CD4-positive, alpha-beta T cell treated with Interleukin-21 for 1 hour (primary cell): ENCODE results near the gene TMEM150C.
"Not testable (repeated sequence)": the region's sequence is repeated elsewhere in the genome, so short reads cannot be mapped to it uniquely, and the experiment has no call there.

Experiments used
- DNase-seq: peaks from one replicate; pipeline ENCODE4 v3.0.0-alpha.2; 2020

The TMEM150C gene

GRCh38 chr4:82510216-82510615, 51.6 kb downstream of the TMEM150C start:
- no peak for DNase-seq

GRCh38 chr4:82508806-82509428, 52.9 kb downstream of the TMEM150C start:
- DNase-seq = no peak

- DNase-seq = no peak
Observed at GRCh38 chr4:82508011-82508410, 53.8 kb downstream of the TMEM150C start.

- no peak for DNase-seq
Observed at GRCh38 chr4:82501154-82501442, 60.7 kb downstream of the TMEM150C start.

- no peak for DNase-seq
Observed at GRCh38 chr4:82500435-82501153, 61.2 kb downstream of the TMEM150C start.

DNA sequence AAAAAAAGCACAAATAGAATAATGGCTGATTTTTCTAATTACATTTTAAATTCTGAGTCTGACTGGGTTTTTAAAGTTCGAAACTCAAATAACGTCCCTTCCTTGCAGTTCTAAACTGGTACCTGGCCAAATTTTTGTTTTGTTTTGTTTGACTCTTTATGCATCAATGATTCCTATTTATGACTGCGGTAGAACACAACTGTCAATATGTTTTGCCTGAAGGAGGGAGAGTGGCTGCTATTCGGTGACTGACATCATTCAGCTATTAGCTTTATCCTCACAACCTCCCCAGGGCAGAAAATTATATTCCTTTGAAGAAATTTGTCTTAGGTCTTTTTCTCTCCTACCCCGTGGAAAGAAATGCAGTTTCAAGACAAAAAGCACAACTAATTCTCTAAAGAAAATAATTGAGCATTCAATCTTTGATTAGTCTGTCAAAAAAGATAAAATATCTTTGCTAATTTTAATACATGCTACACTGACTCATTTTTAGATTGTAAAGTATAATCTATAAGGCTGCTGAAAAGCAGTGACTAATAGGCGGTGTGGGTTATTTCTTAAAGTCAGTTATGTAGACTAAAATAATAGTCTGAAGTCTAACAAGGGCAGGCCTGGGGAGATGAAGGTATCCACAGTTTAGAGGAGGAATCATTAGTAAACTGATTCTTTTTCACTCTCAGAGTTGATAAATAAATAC, 61.9 kb downstream of the TMEM150C start:
- no peak for DNase-seq

- DNase-seq = no peak
Observed at GRCh38 chr4:82496349-82496748, 65.4 kb downstream of the TMEM150C start.

GRCh38 chr4:82495666-82496065, 66.1 kb downstream of the TMEM150C start:
- DNase-seq = no peak

DNA sequence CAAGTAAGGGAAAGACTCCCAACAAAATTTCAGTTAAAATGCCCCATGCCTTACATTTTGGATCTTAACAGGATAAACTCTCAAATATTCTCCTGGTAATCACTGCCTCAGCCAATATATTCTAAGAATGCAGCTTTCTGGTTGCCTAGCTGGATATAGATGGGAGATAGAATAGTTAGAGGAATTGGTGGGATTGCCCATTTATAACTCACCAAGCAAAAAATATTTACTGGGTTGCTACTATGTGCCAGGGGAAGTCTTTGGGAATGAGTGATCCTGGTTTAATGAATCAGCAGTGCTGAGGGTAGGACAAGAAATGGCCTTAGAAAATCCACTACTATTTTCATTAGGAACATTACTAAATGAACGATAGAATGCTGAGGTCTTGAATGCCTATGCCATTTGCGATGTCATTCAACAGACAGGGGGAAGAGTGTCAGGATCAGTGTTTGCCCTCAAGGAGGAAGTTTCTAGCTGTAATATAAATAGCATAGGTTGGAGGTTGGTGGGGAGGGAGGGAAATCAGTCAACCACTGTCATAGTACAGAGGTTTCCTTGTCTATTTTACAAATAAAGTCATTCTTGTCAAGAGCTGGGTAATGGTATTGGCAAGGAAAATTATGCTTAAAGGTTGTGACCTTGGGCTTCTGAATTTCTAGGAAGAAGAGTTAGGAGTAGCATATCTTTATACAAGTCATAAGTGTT, 67.9 kb downstream of the TMEM150C start:
- DNase-seq = no peak

DNA sequence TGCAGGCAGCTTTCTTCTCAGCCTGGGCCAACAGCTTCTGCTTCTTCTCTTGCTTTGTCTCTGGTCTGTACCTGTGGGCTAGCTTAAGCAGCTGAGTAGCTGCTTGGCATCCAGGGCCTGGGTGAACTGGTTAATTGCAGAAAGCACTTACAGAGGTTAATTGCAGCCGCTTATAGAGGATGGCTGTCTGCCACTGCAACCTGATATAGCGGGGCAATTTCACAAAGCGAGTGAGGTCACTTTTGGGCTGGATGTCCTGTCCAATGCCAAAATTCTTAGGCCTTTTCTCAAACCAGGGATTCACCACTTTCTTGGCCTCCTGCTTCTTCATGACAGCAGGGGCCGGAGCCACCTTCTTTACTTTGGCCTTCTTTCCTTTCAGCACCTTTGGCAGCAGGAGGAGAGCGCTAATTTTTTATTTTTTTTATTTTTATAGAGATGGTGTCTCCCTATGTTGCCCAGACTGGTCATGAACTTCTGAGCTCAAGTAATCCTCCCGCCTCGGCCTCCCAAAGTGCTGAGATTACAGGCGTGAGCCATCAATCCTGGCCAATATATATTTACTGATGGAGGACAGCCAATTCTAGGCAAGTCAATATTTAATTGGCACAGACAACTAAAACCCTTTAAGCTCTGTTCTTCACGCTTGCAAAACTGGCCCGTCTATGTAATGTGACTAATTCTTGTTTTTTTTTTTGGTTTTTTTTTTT, 70.4 kb downstream of the TMEM150C start:
- DNase-seq = no peak

DNA sequence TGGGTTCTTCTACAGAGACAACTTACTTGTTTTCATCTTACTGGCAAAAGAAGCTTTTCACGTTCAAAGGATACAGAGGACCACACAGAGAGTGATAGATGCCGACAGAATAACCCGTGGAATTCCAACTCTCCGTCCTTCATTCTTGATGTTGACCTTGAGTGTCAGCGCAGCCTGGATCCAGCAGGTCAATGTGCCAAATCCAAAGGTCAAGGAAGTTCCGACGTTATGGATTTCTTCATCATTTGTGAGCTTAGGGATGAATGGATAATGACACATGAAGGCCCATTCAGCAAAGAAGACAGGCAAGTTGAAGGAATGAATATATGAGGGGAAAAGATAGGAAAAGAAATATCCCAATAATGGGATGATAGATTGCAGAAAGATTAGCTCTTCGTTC, 71.8 kb downstream of the TMEM150C start:
- no peak for DNase-seq

DNA sequence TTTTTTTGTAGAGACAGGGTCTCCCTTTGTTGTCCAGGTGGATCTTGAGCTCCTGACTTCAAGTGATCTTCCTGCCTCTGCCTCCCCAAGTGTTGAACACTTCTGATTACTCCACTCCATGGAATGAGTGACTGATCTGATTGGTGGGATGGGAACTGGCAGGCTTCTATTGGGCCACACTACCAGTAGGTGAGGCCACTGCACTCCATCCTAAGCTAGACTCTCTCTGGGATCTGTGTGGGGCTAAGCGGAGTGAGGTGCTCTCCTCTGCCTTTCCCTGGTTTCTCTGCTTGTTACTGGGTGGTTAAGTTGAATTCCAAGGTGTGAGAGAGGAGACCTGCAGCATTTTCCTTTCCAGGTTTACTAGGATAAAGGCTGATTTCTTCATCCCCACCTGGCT, 72.7 kb downstream of the TMEM150C start:
- no peak for DNase-seq

DNA sequence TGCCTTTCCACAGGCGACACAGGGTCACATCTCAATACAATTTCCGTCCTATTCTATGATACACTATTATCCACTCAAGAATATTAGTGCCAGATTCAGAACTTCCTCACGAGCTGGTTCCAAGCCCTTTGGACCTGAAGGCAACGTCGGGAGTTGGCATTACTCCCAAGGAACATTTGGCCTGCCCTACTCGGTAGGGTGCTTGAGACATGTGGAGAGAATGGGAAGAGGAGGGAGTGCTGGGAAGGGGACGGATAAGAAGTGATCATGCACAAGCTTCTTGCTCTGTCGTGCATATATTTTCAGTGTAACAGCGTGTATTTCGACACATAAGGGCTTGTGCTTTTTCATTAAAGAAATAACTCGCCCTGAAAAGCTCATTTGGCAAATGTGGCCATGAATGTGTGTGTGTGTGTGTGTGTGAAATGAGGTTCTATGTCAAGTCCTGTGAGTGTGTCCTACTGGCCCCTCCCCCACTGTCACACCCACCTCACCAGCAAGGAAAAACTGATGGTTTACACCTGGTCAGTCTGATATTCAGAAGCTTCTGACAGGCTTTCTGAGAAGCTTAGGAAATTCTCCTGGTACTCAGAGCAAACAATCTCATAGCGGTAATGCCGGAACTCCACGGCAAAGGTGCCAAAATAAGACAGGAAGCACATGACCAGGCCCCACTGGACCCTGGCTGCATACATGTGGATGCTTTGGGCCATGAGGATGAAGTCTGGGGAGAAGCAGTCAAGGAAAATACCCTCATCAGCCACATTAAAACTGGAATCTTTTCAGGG, 76.6 kb downstream of the TMEM150C start:
- no peak for DNase-seq

- DNase-seq = no peak
Observed at GRCh38 chr4:82482387-82482786, 79.4 kb downstream of the TMEM150C start.

GRCh38 chr4:82481506-82481840, 80.3 kb downstream of the TMEM150C start:
- DNase-seq = no peak

GRCh38 chr4:82480771-82481505, 80.8 kb downstream of the TMEM150C start:
- DNase-seq = no peak

GRCh38 chr4:82479562-82479961, 82.2 kb downstream of the TMEM150C start:
- DNase-seq = no peak

GRCh38 chr4:82477469-82477868, 84.3 kb downstream of the TMEM150C start:
- DNase-seq = not testable (repeated sequence)

DNA sequence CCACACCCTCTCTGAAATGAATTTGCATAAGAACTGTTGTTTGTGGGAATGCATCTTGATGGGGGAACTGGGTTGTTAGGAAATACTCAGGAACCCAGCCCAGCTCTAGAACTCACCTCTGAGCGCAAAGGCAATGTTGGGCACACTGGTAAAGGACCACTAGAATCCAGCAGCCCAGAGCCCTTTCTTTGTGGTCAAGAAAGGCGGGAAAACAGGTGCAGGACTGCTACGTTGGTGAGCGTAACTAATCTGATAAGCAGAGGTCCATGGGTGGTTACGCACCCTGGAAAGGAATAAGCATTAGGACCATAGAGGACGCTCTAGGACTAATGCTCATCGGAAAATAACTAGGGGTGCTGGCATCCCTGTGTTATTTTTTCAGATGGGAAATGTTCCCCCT, 85.9 kb downstream of the TMEM150C start:
- DNase-seq = not testable (repeated sequence)

DNA sequence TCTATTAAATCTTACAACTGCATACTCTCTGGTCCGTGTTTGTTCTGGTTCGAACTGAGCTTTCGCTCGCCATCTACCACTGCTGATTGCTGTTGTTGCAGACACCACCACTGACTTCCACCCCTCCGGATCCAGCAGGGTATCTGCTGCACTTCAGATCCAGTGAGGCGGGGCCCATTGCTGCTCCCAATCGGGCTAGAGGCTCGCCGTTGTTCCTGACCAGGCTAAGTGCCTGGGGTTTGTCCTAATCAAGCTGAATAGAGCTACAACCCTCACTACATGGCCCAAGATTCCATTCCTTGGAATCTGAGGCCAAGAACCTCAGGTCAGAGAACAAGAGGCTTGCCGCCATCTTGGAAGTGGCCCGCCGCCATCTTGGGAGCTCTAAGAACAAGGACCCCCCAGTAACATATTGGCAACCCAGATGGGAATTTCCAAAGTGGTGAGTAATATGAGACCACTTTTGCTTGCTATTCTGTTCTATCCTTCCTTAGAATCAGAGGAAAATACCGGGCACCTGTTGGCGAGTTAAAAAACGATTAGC, 88.1 kb downstream of the TMEM150C start:
- no peak for DNase-seq

- DNase-seq = not testable (repeated sequence)
Observed at GRCh38 chr4:82473080-82473479, 88.7 kb downstream of the TMEM150C start.
